HG02840 (cell line): ENCODE data around the gene ADORA1.

Source experiments
- ATAC-seq: cut with Tn5 transposase; IDR thresholded peaks from one replicate; pipeline ENCODE4 v1.9.1; 2021; ENCODE audit warnings: mild to moderate bottlenecking, moderate library complexity, moderate number of reproducible peaks; ENCODE audit not compliant: unreplicated experiment, low FRiP score

ADORA1 gene

GRCh38 chr1:203127666-203128430 is at the start of gene ADORA1:
Gene ADORA1, plus strand, starts transcription at chr1:203127726. Its CDS starts 1,116 bp downstream, at chr1:203128842.
- no peak for ATAC-seq

GRCh38 chr1:203077956-203078355 is 49.6 kb upstream of the ADORA1 start:
- ATAC-seq: no peak

- ATAC-seq: no peak
These were observed 49.0 kb upstream of the ADORA1 start for GRCh38 chr1:203078478-203078877.

GRCh38 chr1:203080456-203080855 is 47.1 kb upstream of the ADORA1 start:
- no peak for ATAC-seq

GRCh38 chr1:203081465-203082230 is 45.9 kb upstream of the ADORA1 start:
- no peak for ATAC-seq

- no peak for ATAC-seq
These were observed 45.4 kb upstream of the ADORA1 start for GRCh38 chr1:203082231-203082505.

GRCh38 chr1:203082571-203083462 is 44.7 kb upstream of the ADORA1 start:
- no peak for ATAC-seq

GRCh38 chr1:203083463-203083921 is 44.0 kb upstream of the ADORA1 start:
- no peak for ATAC-seq

- no peak for ATAC-seq
These were observed 42.7 kb upstream of the ADORA1 start for GRCh38 chr1:203084588-203085527.

- ATAC-seq: no peak
These were observed 41.8 kb upstream of the ADORA1 start, which contains the start of gene MYOG for GRCh38 chr1:203085528-203086406. Gene MYOG, minus strand, starts transcription at chr1:203086012. Its CDS starts 51 bp downstream, at chr1:203085961.

- no peak for ATAC-seq
These were observed 40.3 kb upstream of the ADORA1 start for GRCh38 chr1:203086992-203087763.

GRCh38 chr1:203088441-203088840 is 39.1 kb upstream of the ADORA1 start:
- ATAC-seq: no peak

GRCh38 chr1:203089001-203089650 is 38.4 kb upstream of the ADORA1 start:
- no peak for ATAC-seq

- no peak for ATAC-seq
These were observed 37.9 kb upstream of the ADORA1 start for GRCh38 chr1:203089651-203090045.

GRCh38 chr1:203090421-203091198 is 36.9 kb upstream of the ADORA1 start:
- no peak for ATAC-seq

- ATAC-seq: no peak
These were observed 36.4 kb upstream of the ADORA1 start for GRCh38 chr1:203091199-203091477.

GRCh38 chr1:203091761-203092330 is 35.7 kb upstream of the ADORA1 start:
- ATAC-seq: no peak
